Sigmoid colon (tissue), 4 donors: ENCODE results near the gene VEGFA.

Source experiments
- EP300 ChIP-seq, 4 donors: sonication (generic); formaldehyde crosslinking; IDR thresholded peaks; one replicate each; pipeline ENCODE4 v1.6.1; 2017; ENCODE audit warnings: antibody characterized with exemption in 4 of 4
- POLR2A ChIP-seq, 2 donors: fragments of 450-650 bp; IDR thresholded peaks; one replicate each; pipeline ENCODE4 v1.6.1; 2016; ENCODE audit warnings: antibody characterized with exemption in 2 of 2, mild to moderate bottlenecking in 2 of 2, moderate library complexity in 2 of 2
- TF ChIP-seq, protein P1 (sequence below), 4 experiments: fragments of 450-650 bp in 3 of 4; fragments of 200-600 bp in 1 of 4; IDR thresholded peaks; one replicate each; pipeline ENCODE4 v1.5.1; 2016 to 2019; ENCODE audit warnings: antibody characterized with exemption in 4 of 4, mild to moderate bottlenecking in 3 of 4, moderate library complexity in 2 of 4

- TF ChIP-seq, protein P1, sequence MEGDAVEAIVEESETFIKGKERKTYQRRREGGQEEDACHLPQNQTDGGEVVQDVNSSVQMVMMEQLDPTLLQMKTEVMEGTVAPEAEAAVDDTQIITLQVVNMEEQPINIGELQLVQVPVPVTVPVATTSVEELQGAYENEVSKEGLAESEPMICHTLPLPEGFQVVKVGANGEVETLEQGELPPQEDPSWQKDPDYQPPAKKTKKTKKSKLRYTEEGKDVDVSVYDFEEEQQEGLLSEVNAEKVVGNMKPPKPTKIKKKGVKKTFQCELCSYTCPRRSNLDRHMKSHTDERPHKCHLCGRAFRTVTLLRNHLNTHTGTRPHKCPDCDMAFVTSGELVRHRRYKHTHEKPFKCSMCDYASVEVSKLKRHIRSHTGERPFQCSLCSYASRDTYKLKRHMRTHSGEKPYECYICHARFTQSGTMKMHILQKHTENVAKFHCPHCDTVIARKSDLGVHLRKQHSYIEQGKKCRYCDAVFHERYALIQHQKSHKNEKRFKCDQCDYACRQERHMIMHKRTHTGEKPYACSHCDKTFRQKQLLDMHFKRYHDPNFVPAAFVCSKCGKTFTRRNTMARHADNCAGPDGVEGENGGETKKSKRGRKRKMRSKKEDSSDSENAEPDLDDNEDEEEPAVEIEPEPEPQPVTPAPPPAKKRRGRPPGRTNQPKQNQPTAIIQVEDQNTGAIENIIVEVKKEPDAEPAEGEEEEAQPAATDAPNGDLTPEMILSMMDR (IDR thresholded peaks at IDR 0.05): no peak
- TF ChIP-seq POLR2A (IDR thresholded peaks at IDR 0.05) (no peak), EP300 (IDR thresholded peaks at IDR 0.05) (no peak)
These were observed 37.4 kb downstream of the VEGFA start for GRCh38 chr6:43807228-43808061.
